Trophoblast cell (in vitro differentiated cells and primary cell): ENCODE measurements around the gene TACSTD2.
"Not testable (repeated sequence)": the region's sequence is repeated elsewhere in the genome, so short reads cannot be mapped to it uniquely, and the experiment has no call there.

ENCODE experiments used
- DNase-seq, 2 donors: peaks; one replicate each; pipeline ENCODE4 v3.0.0-alpha.2; 2016
- H2AFZ ChIP-seq: 2 replicates; pipeline ENCODE4 v1.6.1; 2013; ENCODE audit warnings: low read length, moderate library complexity, mild to moderate bottlenecking; ENCODE audit not compliant: insufficient read depth, poor library complexity
- H2AK5ac ChIP-seq: 2 replicates; pipeline ENCODE4 v1.6.1; 2013; ENCODE audit warnings: mild to moderate bottlenecking, low read length
- H2BK120ac ChIP-seq: 2 replicates; pipeline ENCODE4 v1.6.1; 2013; ENCODE audit warnings: low read length, mild to moderate bottlenecking, moderate library complexity; ENCODE audit not compliant: insufficient read depth, poor library complexity
- H2BK12ac ChIP-seq: 2 replicates; pipeline ENCODE4 v1.6.1; 2013; ENCODE audit warnings: mild to moderate bottlenecking, low read length, moderate library complexity
- H2BK5ac ChIP-seq: 2 replicates; pipeline ENCODE4 v1.6.1; 2013; ENCODE audit warnings: low read length, low read depth, moderate library complexity, mild to moderate bottlenecking; ENCODE audit not compliant: poor library complexity
- H3K14ac ChIP-seq: 2 replicates; pipeline ENCODE4 v1.6.1; 2013; ENCODE audit warnings: mild to moderate bottlenecking, low read length
- H3K18ac ChIP-seq: 2 replicates; pipeline ENCODE4 v1.6.1; 2013; ENCODE audit warnings: mild to moderate bottlenecking, low read length
- H3K23ac ChIP-seq: 2 replicates; pipeline ENCODE4 v1.6.1; 2013; ENCODE audit warnings: low read length
- H3K27ac ChIP-seq: 2 replicates; pipeline ENCODE4 v1.5.1; 2013; ENCODE audit warnings: low read depth, mild to moderate bottlenecking, inconsistent platforms, low read length, moderate library complexity
- H3K27me3 ChIP-seq: 2 replicates; pipeline ENCODE4 v1.6.1; 2013; ENCODE audit warnings: inconsistent platforms, mild to moderate bottlenecking, low read length, moderate library complexity; ENCODE audit not compliant: insufficient read depth
- H3K36me3 ChIP-seq, 2 experiments: 1 replicate in 1 of 2; 2 replicates in 1 of 2; pipeline ENCODE4 v1.6.1; 2013; ENCODE audit warnings: low read length in 2 of 2, mild to moderate bottlenecking in 2 of 2, moderate library complexity in 1 of 2; ENCODE audit not compliant: insufficient read depth in 2 of 2, control insufficient read depth in 1 of 2
- H3K4ac ChIP-seq: 2 replicates; pipeline ENCODE4 v1.6.1; 2013; ENCODE audit warnings: low read depth, mild to moderate bottlenecking, low read length, moderate library complexity
- H3K4me1 ChIP-seq, 2 experiments: 1 replicate in 1 of 2; 2 replicates in 1 of 2; pipeline ENCODE4 v1.6.1; 2013; ENCODE audit warnings: low read length in 2 of 2, mild to moderate bottlenecking in 2 of 2, moderate library complexity in 1 of 2; ENCODE audit not compliant: insufficient read depth in 2 of 2, control insufficient read depth in 1 of 2
- H3K4me2 ChIP-seq: 2 replicates; pipeline ENCODE4 v1.6.1; 2013; ENCODE audit warnings: inconsistent platforms, mild to moderate bottlenecking, low read length, moderate library complexity
- H3K4me3 ChIP-seq: 2 replicates; pipeline ENCODE4 v1.5.1; 2013; ENCODE audit warnings: mild to moderate bottlenecking, low read depth, low read length, inconsistent platforms
- H3K79me1 ChIP-seq: one replicate; pipeline ENCODE4 v1.6.1; 2013; ENCODE audit warnings: low read length
- H3K79me2 ChIP-seq: 2 replicates; pipeline ENCODE4 v1.6.1; 2013; ENCODE audit warnings: low read length, mild to moderate bottlenecking; ENCODE audit not compliant: control insufficient read depth, insufficient read depth, poor library complexity
- H3K9ac ChIP-seq: 2 replicates; pipeline ENCODE4 v1.6.1; 2013; ENCODE audit warnings: mild to moderate bottlenecking, low read length
- H3K9me3 ChIP-seq: 2 replicates; pipeline ENCODE4 v1.6.1; 2013; ENCODE audit warnings: low read depth, mild to moderate bottlenecking, control low read depth, inconsistent platforms, low read length; ENCODE audit not compliant: insufficient read depth
- H4K12ac ChIP-seq: 2 replicates; pipeline ENCODE4 v1.6.1; 2013; ENCODE audit warnings: low read depth, mild to moderate bottlenecking, low read length, moderate library complexity
- H4K8ac ChIP-seq: 2 replicates; pipeline ENCODE4 v1.6.1; 2013; ENCODE audit warnings: low read depth, mild to moderate bottlenecking, low read length, moderate library complexity
- H4K91ac ChIP-seq: one replicate; pipeline ENCODE4 v1.6.1; 2013; ENCODE audit warnings: low read depth, mild to moderate bottlenecking, low read length, moderate library complexity
- WGBS: extraction: QIAGEN DNeasy Blood & Tissue Kit; methylation state at CpG from one replicate; pipeline ENCODE4 v1.1.7; 2013; ENCODE audit warnings: missing lambda C conversion rate; ENCODE audit not compliant: insufficient read length, insufficient coverage; ENCODE audit errors: extremely low coverage; 5-methylcytosine and 5-hydroxymethylcytosine counted together

Gene TACSTD2

DNA sequence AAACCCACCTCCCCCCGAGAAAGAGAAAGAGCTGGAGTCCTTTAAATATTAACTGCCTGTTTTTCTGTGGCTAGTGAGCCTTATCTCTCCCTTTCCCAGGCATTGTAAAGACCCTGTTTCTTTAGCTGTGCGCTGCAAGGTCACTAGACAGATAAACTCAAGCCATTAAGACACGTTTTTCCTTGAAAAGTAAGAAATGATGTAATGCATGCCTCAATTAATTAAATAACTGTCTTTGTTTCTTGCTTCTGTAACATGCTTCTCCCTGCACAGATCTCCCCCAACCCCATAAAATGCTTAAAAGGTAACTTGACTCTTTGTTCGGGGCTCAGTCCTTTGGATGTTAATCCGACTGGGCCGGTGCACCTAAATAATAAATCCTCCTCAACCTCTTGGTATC is 27.8 kb downstream of the TACSTD2 start:
- H2BK5ac ChIP-seq, H3K23ac ChIP-seq, H3K9me3 ChIP-seq, H3K79me1 ChIP-seq, H3K79me2 ChIP-seq, H3K4me2 ChIP-seq, H3K4me3 ChIP-seq, H4K8ac ChIP-seq, H2AK5ac ChIP-seq, H3K27ac ChIP-seq, H3K9ac ChIP-seq, H3K36me3 ChIP-seq, H3K27me3 ChIP-seq, H3K4me1 ChIP-seq, H2BK120ac ChIP-seq, H3K18ac ChIP-seq, H4K12ac ChIP-seq, H3K14ac ChIP-seq, H2BK12ac ChIP-seq, H2AFZ ChIP-seq, DNase-seq, H4K91ac ChIP-seq, H3K4ac ChIP-seq: not testable (repeated sequence)
- WGBS, result no CpG with 5 or more reads among the region's 6 CpGs

DNA sequence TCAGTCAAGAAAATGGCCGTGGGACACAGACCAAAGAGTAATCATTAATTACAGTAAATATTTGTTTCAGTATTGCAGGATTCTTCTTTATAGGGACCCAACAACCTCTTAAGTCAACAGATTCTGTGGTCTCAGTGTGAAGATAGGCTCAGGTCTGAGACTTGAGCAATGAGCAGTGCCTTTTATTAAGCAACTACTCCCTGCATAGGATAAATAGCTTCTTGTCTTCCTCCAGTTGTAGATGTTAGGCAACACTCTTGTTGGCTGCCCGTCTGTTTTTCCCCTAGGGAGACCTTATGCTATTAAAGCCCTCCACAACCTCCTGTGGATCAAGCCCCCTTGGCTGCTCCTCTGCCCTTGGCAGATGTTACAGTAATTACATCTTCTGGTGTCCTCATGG is 28.7 kb downstream of the TACSTD2 start:
- DNase-seq, result no peak
- Histone ChIP-seq H3K27me3 (no peaks in the 10 kb centered on the region), H4K12ac (no peak overlapping the region), H3K4ac (no peak overlapping the region), H3K18ac (no peak overlapping the region), H3K79me1 (peaks cover 7% of the 10 kb centered on the region), H3K36me3 (no peaks in the 10 kb centered on the region), H3K9ac (no peak overlapping the region), H2BK120ac (no peak overlapping the region), H3K27ac (no peak overlapping the region), H2AFZ (no peak overlapping the region), H3K79me2 (no peaks in the 10 kb centered on the region), H3K14ac (no peak overlapping the region), H3K4me3 (no peak overlapping the region), H3K4me2 (no peak overlapping the region), H3K4me1 (no peaks in the 10 kb centered on the region), H2AK5ac (no peak overlapping the region), H3K9me3 (no peaks in the 10 kb centered on the region), H2BK12ac (no peak overlapping the region), H3K23ac (no peak overlapping the region), H4K8ac (no peak overlapping the region), H4K91ac (no peak overlapping the region), H2BK5ac (no peak overlapping the region)
- WGBS, result no CpG with 5 or more reads among the region's 2 CpGs

GRCh38 chr1:58546520-58547308 is 30.3 kb downstream of the TACSTD2 start, which contains the start of gene OMA1:
Gene OMA1 (minus strand): TSS chr1:58546726. CDS start chr1:58539294, 7,432 bp downstream.
- H3K9me3 ChIP-seq, result no peaks in the 10 kb centered on the region
- peak within 1 kb of the TSS; percentile 80 for H4K8ac ChIP-seq
- no peak within 1 kb of the TSS for H2AK5ac ChIP-seq
- no peaks in the 10 kb centered on the region for H3K36me3 ChIP-seq
- peak within 1 kb of the TSS; percentile 70 for H3K9ac ChIP-seq
- peak within 1 kb of the TSS; percentile 62 for H2BK5ac ChIP-seq
- no peak within 1 kb of the TSS for H3K23ac ChIP-seq
- peak within 1 kb of the TSS; percentile 49 for H4K91ac ChIP-seq
- peak within 1 kb of the TSS; percentile 83 for H3K4me3 ChIP-seq
- peak within 1 kb of the TSS; percentile 25 for H2BK120ac ChIP-seq
- peak within 1 kb of the TSS; percentile 82 for H3K27ac ChIP-seq
- peak within 1 kb of the TSS; percentile 23 for H2BK12ac ChIP-seq
- H4K12ac ChIP-seq, result peak within 1 kb of the TSS; percentile 67
- no peaks in the 10 kb centered on the region for H3K4me1 ChIP-seq
- H3K79me1 ChIP-seq, result peaks cover 7% of the 10 kb centered on the region
- peak within 1 kb of the TSS; percentile 57 for H3K14ac ChIP-seq
- DNase-seq, result peak; percentile 99
- H3K4ac ChIP-seq, result peak within 1 kb of the TSS; percentile 22
- H3K18ac ChIP-seq, result peak within 1 kb of the TSS; percentile 37
- H2AFZ ChIP-seq, result peak within 1 kb of the TSS; percentile 42
- WGBS, result no CpG with 5 or more reads among the region's 46 CpGs
- H3K27me3 ChIP-seq, result no peaks in the 10 kb centered on the region
- H3K79me2 ChIP-seq, result no peaks in the 10 kb centered on the region
- H3K4me2 ChIP-seq, result peak within 1 kb of the TSS; percentile 76

DNA sequence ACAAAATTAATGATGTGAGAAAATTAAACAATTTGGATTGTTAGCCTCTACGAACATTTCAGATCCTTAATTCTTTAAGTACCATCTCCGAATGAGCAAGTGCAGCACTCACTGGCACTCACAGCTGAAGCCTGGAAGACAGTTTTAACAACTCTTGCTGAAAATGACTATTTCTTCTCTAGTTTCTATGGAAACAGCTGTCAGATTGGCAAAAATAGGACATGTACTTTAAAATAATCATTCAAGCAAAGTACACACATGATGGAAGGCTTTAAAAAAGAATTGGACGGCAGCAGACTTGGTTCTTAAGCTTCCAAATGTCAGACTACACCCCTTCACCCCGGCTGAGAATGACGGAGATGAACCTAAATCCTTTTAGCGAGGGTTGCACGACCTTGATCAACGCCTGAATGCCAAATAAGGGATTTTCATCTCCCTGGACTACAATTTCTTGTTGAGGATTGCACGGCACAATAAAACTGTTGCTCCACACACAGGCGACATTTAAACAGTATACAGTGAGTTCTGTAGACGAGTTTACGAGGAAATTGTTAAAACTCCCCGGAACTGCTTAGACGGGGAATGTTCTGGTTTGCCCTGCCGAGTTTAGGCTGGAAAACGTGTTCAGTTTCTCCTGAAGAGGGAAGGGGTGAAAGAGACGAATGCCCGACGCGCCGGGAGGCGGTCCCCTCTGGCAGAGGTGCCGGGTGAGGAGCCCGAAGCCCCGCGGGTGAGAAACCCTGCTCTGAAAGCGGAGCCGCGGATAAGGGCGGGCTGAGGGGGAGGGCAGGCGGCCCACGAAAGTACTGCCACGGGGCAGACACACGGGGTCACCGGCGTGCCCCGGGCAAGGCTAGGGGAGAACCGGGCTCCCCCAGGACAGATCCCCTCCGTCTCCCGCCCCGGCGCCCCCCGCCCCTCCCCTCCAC is 31.2 kb downstream of the TACSTD2 start:
- no peaks in the 10 kb centered on the region for H3K9me3 ChIP-seq
- peaks cover 7% of the 10 kb centered on the region for H3K79me1 ChIP-seq
- peak overlapping the region; percentile 83 for H3K4me3 ChIP-seq
- H3K36me3 ChIP-seq, result no peaks in the 10 kb centered on the region
- H3K4me2 ChIP-seq, result peak overlapping the region; percentile 76
- WGBS, result no CpG with 5 or more reads among the region's 43 CpGs
- peak overlapping the region; percentile 42 for H3K9ac ChIP-seq
- H2BK5ac ChIP-seq, result peak overlapping the region; percentile 50
- H2BK12ac ChIP-seq, result no peak overlapping the region
- H3K18ac ChIP-seq, result peak overlapping the region; percentile 37
- peak overlapping the region; percentile 67 for H4K12ac ChIP-seq
- peak overlapping the region; percentile 80 for H4K8ac ChIP-seq
- H4K91ac ChIP-seq, result peak overlapping the region; percentile 49
- H3K27ac ChIP-seq, result peak overlapping the region; percentile 82
- H3K4ac ChIP-seq, result peak overlapping the region; percentile 22
- H2AFZ ChIP-seq, result peak overlapping the region; percentile 24
- H2AK5ac ChIP-seq, result no peak overlapping the region
- no peak overlapping the region for H3K23ac ChIP-seq
- no peaks in the 10 kb centered on the region for H3K4me1 ChIP-seq
- no peaks in the 10 kb centered on the region for H3K79me2 ChIP-seq
- no peak overlapping the region for H2BK120ac ChIP-seq
- peak; percentile 58 to 75 for DNase-seq
- H3K14ac ChIP-seq, result peak overlapping the region; percentile 32
- no peaks in the 10 kb centered on the region for H3K27me3 ChIP-seq
